NCI-H146 (cell line): ENCODE data around the gene PDE2A.

Experiments used
- DNase-seq: peaks from one replicate; lab custom pipeline; 2025; lab: John Stamatoyannopoulos, UW

PDE2A gene

GRCh38 chr11:72704783-72705265, 30.6 kb upstream of the PDE2A start:
- DNase-seq, result no peak

GRCh38 chr11:72704028-72704782, 30.0 kb upstream of the PDE2A start:
- DNase-seq, result no peak

GRCh38 chr11:72703267-72704008, 29.2 kb upstream of the PDE2A start:
- DNase-seq, result no peak

DNA sequence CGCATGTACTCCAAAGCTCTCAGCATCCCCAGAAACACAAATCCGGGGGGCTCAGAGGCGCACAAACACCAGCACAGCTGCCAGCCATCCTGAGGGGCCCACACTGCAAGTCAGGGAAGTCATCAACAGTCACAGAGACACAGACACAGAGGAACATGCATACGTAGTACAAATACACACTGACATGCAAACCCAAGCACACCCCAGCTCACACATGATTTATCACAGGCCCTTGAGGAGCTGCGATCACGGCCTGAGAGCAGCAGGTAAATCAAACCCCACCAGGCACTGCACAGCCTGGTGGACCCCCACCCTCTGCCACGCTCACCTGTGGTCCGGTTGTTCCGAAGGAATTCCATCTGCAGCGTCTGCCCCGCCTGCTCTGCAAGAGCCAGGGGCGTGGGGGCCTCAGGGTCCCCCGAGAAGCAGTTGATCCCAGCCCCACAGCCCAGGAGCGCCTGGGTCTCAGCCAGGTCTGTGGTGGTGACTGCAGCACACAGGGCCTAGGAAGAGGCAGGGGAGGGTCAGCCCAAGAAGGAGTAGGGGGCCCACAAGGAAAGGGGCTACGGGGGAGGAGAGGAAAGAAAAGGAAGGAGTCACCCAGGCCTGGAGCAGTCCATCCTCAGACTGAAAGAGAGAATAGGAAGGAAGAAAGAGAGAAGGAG, 28.5 kb upstream of the PDE2A start:
- DNase-seq, result no peak

GRCh38 chr11:72702096-72702495, 27.9 kb upstream of the PDE2A start:
- DNase-seq, result no peak

- no peak for DNase-seq
Observed at GRCh38 chr11:72701466-72701865, 27.2 kb upstream of the PDE2A start.

- DNase-seq, result no peak
Observed at GRCh38 chr11:72700146-72700545, 25.9 kb upstream of the PDE2A start.

DNA sequence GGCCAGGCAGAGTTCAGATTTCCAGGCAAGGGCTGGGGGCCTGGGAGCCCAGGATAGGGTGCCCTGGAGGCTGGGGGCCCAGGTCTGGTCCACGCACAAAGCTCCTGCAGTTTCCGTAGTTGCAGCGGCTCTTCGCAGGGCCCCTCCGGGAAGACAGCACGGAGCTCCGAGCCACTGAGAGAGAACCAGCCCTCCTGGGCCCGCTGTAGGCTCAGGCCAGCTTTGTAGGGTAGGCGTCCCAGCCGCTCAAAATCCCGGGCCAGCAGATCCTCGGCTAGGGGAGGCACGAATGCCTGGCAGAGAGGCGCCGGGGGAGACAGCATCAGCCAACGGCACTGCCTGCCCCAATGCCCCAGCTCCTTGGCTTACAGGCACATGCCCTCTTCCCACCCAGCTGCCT, 23.6 kb upstream of the PDE2A start:
- DNase-seq, result no peak

GRCh38 chr11:72696866-72697700, 22.9 kb upstream of the PDE2A start:
- no peak for DNase-seq

DNA sequence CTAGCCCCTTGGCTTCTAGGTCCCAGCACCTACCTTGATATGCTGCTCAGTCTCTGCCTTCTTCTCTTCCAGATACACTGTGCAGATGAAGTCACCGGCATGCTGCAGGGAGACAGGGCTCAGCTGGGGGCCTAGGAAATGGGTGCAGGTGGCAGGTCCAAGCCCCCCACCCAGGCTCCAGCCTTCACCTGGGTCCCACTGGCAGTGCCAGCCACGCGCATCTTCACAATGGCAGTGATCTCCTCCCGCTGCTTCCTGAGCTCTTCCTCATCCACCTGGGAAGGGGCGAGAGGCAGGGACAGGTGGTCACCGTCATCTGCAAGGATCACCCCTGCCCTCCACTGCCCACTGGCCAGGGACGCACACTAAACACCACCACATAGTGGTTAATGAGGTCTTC, 21.1 kb upstream of the PDE2A start:
- DNase-seq, result no peak

DNA sequence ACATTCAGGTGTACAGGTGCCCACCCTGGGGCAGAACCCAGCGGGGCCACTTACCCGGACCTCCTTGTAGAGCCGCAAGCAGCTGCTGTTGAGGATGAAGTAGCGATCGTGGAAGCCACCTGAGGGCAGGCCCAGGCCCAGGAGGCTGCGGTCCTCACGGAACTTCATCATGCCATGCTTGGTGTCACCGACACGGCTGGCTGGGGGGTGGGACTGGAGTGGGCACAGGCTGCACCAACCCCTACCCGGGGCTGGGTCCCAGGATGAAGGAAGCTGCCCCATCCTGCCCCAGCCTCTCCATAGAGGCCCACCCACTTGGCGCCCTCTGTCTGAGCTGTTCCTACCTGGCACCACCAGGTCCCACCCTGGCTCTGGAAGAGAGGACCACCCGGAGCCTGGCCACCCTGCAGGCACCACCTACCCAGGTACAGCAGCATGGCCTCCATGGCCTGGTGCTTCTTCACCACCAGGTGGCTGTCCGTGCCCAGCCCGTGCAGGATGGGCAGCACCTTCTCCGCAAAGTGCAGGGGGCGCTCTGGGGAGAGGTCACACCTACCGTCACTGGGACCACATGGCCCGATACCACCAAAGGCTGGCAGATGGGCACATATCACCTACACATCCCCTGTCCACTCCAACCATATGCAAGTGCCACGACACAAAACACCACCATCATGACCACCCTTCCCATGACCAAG, 19.2 kb upstream of the PDE2A start:
- no peak for DNase-seq

- DNase-seq, result no peak
Observed at GRCh38 chr11:72692498-72693237, 18.4 kb upstream of the PDE2A start.

DNA sequence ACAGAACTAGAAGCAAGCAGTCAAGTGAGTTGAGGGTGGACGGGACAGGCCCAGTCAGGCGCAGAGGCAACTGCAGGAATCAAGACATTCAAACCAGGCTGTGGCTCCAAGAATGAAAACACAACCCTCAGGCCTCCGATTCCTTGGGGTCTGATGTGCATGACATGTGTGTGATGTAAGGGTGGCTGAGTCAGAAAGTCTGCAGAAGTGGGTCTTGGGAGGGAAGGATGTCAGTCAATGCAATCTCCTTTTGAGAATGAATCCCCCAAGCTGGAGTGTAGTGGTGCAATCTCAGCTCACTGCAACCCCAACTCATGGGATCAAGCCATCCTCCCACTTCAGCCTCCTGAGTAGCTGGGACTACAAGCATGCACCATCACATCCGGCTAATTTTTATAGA, 15.9 kb upstream of the PDE2A start:
- DNase-seq, result no peak

- DNase-seq, result no peak
Observed at GRCh38 chr11:72688929-72689328, 14.7 kb upstream of the PDE2A start.

GRCh38 chr11:72688486-72688885, 14.3 kb upstream of the PDE2A start:
- no peak for DNase-seq

GRCh38 chr11:72687326-72687725, 13.1 kb upstream of the PDE2A start:
- no peak for DNase-seq

DNA sequence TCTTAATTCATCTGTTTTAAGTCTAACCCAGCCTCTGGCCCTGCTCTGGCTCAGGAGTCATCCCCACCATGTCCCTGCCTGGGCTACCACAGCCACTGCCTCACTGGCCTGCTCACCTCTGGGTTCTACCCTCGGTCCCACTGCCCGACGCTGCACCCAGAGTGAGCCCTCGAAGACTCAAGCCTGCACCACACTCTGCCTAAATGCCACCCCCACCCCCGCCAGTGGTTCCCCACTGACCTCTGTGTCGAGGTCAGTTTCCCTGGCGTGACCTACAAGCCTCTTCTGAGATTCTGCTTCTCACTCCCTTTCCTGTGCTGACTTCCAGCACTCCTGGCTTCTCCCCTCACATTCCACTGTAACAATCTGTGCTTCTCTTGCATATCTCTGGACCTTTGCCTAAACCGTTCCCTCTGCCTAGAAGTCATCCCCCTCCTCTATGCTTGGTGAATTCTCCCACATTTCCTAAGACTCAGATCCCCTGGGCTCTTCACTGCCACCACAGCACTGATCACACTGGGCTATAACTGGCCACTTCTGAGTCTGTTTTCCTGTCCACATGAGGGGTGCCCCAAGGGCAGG, 12.5 kb upstream of the PDE2A start:
- no peak for DNase-seq

DNA sequence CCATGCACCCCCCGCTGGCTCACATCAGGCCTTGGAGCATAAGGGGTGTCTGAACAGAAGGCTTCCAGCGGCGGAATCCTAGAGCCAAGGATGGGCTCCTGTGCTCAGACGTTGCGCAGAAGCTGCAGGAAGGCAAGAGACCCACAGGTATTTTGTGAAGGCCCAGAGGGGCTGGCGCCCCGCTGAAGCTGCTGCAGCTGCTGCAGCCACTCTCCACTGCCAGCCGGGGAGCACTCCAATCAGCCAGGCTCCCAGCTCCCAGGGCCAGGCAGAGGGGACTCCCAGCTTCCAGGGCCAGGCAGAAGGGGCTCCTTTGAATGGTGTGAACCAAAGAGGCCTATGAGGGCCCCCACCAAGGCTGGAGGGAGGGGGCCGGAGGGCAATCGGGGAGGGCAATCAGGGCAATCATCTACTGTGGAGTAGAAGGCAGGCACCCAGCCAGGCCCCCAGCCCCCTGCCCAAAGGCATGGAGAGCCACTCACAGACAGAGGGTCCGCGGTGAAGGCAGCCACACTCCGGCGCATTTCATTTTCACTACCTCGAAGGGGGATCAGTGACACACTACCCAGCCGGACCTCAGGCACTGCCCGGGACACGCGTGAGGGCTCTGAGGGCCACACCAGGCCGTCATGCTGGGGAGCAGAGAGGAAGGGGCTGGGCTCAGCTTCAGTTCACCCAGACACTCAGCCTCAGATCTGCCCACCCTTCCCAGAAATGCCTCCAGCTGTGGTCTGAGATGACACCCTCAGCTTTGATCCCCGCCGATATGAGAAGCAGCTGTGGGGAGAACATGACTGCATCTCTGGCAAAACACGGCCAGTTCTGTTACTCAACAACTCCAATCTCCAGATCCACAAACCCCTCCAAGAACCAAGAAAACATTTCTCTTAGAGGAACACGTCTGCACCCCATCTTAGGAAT, 11.6 kb upstream of the PDE2A start:
- DNase-seq, result no peak

DNA sequence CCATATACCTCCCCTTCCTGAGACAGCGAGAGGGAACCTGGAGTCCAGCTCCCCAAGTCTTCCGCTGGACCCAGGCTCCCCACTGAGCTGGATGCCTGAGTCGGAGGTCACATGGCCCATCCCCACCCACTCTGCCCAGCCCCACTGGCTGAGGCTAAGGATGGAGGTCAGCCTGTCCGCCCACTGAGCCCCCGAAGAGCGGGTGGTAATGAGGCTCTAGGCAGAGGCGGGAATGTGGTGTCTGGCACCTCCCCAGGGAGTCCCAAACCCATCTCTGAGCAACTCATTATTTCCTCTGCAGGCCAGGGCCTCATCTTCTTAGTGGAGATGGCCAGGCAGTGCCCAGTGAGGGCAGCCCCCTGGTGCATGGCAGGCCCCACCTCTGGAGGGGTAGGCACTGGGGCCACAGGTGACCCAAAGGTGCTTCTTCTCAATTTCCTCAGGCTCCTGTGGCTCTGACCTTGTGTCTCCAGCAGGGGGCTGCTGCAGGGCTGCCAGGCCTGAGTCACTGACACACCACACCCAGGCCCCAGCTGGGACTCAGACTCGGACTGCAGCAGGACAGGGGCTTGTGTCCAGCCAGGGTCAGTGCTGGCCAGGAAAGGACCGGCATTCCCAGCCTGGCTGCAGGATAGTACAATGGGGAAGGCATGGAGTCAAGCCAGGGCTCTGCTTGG, 10.2 kb upstream of the PDE2A start:
- peak; percentile 20 for DNase-seq
